GM19372 (cell line): ENCODE results near the gene RASGEF1C.

Experiments used
- ATAC-seq: cut with Tn5 transposase; IDR thresholded peaks from one replicate; pipeline ENCODE4 v1.9.1; 2021; ENCODE audit warnings: mild to moderate bottlenecking, low read depth, moderate library complexity; ENCODE audit not compliant: unreplicated experiment

Gene RASGEF1C

GRCh38 chr5:180107005-180107404 lies 102.0 kb downstream of the RASGEF1C start:
- ATAC-seq = no peak

DNA sequence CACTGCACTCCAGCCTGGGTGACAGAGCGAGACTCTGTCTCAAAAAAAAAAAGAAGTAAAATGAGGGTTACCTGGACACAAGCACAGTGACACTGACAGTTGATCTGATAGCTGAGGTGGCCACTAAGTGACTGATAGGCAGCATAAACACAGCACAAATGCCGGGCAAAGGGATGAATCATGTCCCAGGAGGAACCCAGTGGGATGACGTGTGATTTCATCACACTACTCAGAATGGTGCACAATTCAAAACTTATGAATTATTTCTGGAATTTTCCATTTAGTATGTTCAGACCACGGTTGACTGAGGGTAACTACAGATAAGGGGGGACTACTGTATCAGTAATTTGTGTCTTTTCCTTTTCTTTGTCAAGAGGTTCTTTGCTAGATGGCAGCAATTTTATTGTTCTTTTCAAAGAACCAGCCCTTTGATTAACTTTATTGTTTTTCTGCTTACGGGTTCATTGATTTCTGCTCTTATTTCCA lies 103.1 kb downstream of the RASGEF1C start:
- no peak for ATAC-seq

GRCh38 chr5:180104168-180104530 lies 104.9 kb downstream of the RASGEF1C start:
- no peak for ATAC-seq

GRCh38 chr5:180103487-180104167 lies 105.4 kb downstream of the RASGEF1C start:
- ATAC-seq = no peak

DNA sequence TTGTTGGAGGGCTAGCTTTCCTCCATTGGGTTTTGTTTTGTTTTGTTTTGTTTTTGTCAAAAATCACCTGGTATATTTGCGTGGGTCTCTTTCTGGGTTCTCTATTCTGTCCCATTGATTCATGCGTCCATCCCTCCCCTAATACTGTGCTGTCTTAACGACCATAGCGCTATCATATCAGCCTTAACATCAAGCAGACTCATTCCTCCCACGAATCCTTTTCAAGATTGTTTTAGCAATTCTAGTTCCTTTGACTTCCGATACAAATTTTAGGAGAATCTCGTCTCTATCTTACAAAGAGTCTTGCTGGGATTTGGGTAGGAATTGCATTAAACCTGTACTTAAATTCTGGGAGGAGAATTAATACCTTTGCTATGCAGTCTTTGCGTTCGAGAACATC lies 106.4 kb downstream of the RASGEF1C start:
- ATAC-seq = no peak

GRCh38 chr5:180101451-180102105 lies 107.4 kb downstream of the RASGEF1C start:
- ATAC-seq = no peak

DNA sequence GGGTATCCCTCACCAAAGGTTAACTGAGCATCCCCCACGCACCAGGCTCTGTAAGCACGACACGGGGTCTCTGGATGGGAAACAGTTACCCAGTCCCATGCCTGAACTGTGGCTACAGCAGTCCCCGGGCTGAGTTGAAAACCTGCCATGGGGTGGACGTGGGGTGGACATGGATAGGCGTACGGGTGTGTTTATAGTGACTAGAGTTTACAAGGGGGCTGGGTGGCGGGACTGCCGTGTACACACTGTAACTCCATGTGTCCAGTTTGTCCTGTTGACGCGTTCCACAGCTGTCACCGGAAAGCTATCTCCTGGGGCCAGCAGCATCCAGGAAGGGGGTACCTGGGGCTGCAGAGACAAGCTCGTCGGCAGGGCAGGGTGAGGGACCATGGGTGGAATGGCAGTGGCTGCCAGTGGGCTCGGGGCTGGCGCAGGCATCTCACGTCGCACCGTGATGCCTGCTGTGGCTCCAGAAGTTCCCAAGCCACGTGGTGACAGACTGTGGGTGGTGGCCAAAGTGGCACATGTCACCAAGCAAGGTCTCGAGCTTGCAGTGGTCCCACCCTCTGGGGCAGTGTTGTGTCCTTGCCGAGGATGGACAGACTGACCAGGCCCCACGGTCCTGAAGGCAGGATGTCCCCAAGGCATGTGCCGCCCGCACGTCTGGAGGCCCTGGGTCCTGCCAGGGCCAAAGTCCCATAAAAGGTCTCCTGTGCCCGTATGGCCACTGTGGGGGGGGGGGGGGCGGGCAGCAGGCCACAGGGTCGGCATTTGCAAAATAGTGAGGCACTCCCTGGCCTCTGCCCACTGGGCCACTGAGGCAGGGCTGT lies 108.2 kb downstream of the RASGEF1C start:
- no peak for ATAC-seq

DNA sequence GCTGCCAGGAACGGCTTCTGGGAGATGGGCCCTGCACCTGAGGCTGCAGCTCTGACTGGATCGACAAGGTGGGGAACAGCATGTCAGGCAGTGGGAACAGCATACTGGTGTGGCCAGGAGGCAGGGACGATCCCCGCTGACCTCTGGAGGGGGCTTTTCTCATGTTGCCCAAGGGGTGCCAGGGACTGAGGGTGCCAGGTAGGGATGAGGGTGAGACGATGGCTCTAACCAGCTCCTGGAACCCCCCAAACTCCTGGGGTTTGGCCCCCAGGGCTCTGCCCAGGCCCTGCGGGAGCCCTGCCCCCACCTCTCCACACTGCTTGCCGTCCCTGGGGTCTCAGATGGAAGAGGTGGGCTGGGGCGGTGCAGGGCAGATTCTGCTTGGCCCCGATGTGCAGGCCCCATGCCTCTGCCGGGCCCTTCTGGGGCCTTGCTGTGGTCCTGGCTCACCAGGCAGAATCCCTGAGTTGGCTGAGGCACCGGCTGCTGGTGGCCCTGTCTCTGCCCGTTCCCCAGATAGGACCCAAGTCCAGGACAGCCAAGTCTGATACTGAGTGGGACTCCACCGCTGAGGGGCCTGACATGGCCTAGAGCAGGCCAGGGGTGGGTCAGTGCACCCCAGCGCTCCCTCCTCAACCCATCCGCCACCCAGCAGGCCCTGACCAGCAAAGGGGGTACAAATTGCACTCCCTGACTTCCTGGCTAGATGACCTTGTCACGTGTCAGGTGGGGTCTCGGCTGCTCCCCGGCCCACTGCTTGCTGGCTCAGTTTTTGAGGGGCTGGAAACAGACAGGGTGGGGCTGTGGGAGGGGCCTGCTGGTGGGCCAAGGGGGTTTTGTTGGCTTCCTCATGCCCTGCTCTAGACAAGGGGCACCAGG lies 109.0 kb downstream of the RASGEF1C start:
- ATAC-seq = no peak

- no peak for ATAC-seq
Measured at GRCh38 chr5:180098991-180099732, 109.8 kb downstream of the RASGEF1C start.

- ATAC-seq = no peak
Measured at GRCh38 chr5:180098526-180098925, 110.5 kb downstream of the RASGEF1C start.

DNA sequence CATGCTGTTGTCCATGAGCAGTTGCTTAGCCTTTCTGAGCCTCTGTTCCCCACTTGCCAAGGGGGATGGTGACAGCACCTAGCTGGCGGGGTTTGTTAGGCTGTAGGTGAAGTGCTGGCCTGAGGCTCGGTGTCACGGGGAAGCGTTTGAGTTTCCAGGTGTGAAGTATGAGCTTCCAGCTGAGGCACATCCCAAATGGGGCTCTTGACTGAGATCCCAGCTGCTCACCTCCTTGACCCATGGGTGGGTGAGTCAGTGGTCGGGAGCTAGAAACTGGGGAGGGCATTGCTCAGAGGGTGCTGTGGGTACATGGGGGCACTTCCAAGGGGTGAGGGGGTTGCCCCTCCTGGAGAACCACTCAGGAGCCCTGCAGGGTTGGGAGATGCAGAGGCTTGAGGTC lies 111.1 kb downstream of the RASGEF1C start:
- no peak for ATAC-seq

- no peak for ATAC-seq
Measured at GRCh38 chr5:180097163-180097894, 111.7 kb downstream of the RASGEF1C start.

- no peak for ATAC-seq
Measured at GRCh38 chr5:180096616-180097015, 112.4 kb downstream of the RASGEF1C start.

- no peak for ATAC-seq
Measured at GRCh38 chr5:180095545-180095944, 113.5 kb downstream of the RASGEF1C start.

DNA sequence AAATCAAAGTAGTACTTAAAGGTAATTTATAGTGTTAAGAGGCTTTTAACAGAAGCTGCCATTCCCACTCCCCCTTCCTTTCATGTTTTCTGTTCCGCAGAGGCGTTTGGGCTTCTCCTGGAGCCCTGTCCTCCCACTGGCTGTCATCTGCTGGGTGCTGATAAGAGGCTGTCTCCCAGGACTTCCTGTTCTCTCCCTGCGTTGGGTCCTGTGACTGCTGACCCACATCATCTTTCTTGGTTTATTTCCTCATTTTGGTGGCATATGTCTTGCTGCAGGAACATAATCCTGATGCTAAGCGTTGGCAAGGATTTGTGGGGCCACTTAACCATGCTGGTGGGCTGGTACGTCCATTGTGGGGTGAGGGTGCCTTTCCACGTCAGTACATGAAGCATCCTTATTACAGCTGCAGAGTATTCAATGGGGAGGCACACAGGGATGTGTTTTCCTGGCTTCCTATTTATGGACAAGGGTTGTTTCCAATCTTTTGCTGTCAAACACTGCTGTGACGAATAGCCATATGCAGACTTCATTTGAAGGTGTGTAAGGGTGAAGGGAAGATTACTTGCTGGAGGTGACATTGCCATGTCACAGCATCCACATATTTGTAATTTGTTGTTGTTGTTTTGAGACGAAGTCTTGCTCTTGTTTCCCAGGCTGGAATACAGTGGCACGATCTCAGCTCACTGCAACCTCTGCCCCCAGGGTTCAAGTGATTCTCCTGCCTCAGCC lies 115.2 kb downstream of the RASGEF1C start:
- no peak for ATAC-seq

DNA sequence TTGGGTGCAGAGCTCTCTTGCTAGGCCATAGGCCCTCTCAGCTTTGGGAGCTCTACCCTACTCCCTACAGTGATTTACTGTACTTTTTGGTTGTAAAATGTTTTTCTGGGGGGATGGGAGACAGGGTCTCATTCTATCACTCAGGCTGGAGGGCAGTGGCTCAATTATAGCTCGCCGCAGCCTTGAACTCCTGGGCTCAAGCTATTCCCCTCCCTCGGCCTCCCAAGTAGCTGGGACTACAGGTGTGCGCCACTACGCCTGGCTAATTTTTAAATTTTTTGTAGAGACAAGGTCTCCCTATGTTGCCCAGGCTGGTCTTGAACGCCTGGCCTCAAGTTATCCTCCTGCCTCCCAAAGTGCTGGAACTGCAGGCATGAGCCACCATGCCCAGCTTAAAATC lies 115.8 kb downstream of the RASGEF1C start:
- no peak for ATAC-seq

- no peak for ATAC-seq
Measured at GRCh38 chr5:180090769-180091546, 118.1 kb downstream of the RASGEF1C start.
